Activated CD4-positive, alpha-beta T cell treated with anti-CD3 and anti-CD28 coated beads for 1 hour (primary cell): ENCODE measurements around the gene NAT10.

Experiments used
- DNase-seq: peaks from one replicate; pipeline ENCODE4 v3.0.0-alpha.2; 2020

Gene NAT10

DNA sequence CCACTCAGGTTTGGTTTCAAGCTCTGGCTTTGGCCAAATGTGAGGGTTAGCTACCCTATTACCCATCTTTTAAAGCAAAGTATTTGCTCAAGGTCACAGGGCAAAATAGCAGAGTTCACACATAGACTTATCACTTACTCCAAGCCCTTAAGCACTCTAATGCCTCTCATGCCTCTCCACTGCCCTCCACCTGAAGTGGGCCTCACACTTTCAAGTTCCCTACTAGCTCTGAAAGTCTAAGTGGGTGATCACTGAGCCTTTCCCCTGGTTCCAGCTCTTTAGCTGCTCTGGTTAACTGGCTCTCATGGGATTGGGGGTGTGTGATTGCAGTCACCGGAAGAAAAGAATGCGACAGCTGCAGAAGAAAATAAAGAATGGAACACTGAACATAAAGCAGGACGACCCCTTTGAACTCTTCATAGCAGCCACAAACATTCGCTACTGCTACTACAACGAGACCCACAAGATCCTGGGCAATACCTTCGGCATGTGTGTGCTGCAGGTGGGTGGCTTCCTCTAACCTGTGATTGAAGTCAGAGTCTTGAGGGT lies 6.4 kb downstream of the NAT10 start:
- DNase-seq, result no peak

DNA sequence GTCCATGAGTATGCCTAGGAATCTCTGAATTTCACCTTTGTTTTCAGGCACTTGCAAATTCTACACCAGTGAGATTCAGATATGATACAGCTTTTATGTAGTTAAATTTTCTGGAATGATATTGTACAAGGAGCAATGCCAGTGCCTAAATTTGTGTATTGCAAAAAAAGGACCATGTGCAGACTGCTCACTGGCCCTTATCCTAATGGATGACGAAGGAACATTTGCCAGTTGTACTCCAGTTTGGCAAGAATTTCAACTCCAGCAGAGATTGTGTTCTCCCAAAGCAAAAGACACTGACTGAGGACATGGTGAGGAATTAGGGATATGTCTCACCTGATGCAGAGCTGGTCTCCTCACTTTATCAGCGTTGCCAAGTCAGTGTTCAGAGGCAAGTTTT lies 8.6 kb downstream of the NAT10 start:
- DNase-seq, result no peak

DNA sequence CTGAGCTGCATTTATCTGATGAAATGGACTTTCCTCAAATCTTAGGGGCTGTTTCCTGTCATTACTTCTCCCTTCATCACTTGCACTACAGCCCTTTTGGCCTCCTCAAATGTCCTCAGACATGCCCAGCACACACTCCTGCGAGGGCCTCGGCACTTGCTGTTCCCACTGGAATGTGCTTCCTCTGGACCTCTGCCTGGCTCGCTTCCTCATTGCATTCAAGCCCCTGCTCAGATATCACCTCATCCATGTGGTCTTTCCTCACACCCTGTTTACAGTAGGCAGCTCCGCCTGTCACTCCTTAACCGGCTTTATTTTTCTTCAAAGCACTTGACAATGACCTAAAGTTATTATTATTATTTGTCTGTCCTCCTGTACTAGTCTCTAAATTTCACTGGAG lies 9.0 kb downstream of the NAT10 start:
- no peak for DNase-seq

DNA sequence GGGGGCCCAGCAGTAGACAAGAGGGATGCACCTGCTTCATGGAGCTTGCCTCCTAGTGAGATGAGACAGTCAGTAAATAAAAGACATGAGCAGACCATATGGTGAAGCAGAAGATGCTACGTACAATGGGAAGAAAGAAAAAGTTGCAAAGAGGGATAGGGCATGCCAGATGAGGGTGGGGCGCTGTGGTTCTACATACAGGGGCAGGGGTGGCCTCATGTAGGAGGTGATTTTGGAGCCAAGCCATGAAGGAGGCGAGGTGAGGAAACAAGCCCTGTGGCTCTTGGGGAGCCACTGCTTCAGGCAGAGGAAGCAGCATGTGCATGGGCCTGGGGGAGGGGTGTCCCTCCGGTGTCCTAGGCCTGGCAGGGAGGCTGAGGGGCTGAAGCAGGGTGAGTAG lies 15.2 kb downstream of the NAT10 start:
- DNase-seq, result no peak

DNA sequence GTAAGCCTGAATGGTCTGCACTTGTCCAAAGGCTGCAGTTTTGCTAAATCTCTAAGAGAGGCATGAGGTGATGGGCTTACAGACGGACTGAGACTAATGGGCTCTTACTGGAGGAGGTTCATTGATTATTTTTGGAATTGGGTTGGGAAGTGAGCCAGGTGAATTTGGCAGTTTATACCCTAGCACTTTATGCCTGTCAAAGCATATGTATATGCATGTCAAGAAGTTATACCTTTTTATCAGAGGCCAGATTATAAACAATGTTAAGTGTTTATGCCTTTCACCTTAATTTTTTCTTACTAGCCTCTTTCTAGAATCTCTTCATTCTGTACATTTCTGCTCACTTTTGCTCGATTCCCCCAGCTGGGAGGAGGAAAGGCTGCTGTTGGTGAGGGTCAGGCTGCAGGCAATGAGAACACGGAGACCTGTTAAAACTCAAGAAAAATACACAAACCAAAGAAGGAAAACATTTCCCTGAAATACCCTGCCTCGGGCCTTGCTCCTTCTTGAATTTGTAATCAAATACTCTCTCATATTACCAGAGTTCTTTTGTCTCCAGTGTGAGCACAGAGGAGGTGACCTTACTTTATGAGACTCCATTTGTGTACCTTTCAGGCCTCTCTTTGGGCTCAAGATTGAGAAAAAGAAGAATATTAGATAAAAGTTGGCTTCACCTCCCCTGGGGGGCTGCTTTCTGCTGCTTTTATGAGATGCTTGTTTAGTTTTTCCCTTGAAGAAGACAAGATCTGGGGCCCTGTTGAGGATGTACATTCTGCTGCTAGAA lies 19.6 kb downstream of the NAT10 start:
- no peak for DNase-seq

DNA sequence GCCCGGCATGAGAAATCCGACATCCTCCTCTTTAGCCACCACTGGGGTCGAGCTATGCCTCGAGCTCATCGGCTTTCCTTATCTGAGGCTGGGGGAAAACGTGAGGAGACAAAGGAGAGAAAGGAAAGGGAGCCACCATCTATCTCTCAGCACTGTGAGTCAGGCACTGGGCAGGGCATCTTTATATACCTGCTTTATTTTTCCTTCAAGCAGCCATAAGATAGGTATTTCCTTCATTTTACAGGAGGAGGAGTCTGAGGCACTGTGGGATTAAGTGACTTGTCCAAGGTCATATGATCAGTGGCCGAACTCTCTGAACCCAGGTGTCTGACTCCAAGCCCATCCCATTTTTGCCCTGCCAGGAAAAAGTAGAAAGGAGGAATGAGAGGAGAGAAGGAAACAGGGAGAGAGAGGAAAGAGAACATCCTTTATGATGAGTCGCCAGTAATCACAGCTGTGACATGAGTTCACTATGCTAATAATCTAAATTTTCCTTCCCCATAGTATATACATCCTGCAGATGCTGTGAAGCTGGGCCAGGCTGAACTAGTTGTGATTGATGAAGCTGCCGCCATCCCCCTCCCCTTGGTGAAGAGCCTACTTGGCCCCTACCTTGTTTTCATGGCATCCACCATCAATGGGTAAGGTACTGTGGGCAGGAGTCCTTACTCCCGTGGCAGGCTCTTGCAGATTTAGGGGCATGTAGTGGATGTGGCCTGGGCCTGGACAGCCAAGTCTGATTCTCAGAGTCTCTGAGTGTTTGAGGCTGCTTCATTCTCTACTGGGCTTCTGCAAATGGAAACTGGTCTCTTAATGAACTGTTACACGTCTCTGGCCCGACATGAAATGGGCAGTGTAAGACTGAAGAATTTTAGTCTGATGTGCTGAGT lies 21.8 kb downstream of the NAT10 start:
- no peak for DNase-seq

DNA sequence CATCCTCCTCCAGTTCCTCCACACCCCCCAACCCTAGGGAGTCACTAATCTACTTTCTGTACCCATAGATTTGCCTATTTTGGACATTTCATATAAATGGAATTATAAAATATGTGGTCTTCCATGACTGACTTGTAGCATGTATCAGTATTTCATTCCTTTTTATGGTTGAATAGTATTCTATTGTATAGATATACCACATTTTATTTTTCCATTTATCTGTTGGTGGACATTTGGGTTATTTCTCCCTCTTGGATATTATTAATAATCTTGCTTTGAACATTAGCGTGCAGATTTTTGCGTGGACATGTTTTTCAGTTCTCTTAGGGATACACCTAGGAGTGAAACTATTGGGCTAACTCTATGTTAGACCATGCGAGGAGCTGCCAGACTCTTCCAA lies 23.4 kb downstream of the NAT10 start:
- no peak for DNase-seq

DNA sequence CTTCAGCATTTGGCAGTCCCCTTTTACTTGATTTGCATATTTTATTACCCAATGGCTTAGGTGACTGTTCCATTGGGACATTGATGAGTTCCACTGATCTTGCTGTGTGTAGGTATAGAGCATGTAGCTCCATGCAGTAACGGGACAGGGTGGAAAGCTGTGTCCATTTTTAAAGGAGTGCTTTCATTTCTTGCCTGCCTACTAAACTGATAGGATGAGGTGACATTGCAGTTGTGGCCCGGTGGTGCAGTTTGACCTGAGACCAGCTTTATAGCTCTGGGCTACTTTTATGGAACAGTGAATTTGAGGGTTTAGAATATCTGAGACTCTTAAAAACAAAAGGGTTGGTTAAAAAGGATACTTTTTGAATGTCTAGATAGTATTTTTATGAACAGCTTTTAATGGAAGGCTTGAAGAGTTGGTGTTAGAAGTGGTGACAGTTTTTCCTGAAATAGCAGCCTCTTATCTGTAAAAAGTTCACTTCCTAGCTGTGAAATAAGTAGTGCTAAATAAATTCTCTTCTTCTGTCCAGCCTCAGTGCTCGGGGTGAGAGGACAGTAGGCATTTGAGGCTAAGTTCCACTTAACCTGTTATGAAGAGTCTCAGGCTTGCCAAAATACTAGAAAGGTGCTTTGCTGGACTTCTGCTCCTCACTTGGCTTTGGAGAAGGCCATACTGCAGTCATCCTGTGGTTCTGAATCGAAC lies 27.0 kb downstream of the NAT10 start:
- DNase-seq, result no peak

DNA sequence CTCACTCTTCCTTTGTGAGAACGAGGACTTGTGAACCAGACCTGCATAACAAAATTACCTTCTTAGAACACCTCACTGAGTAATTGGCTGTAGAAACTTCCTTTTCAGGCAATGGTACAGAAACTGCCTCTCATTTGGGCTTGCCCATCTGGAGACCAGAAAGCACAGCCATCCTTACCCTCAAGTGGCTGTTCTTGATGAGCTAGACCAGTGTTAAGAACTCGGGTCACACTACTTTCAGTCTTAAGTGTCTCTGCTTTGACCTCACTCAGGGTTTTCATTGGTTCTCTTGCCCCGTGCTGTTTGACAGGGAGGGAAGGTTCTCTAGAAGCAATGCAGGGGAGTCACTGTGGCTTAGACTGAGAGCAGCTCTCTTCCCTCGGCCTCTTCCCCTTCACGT lies 29.3 kb downstream of the NAT10 start:
- no peak for DNase-seq

DNA sequence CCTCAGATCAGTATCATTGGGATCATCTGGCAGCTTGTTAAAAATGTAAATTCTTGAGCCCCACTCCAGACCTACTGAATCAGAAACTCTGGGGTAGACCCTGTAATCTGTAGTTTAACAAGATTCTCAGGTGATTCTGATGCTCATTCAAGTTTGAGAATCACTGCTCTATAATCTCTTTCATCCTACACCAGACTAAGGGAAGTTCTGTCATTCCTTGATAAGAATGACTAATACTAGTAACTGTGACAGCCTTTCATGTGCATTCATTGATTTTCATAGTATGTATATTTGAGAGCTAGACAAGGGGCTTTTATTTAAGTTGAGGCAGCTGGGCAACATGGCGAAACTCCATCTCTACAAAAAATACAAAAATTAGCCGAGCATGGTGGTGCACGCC lies 30.0 kb downstream of the NAT10 start:
- no peak for DNase-seq

DNA sequence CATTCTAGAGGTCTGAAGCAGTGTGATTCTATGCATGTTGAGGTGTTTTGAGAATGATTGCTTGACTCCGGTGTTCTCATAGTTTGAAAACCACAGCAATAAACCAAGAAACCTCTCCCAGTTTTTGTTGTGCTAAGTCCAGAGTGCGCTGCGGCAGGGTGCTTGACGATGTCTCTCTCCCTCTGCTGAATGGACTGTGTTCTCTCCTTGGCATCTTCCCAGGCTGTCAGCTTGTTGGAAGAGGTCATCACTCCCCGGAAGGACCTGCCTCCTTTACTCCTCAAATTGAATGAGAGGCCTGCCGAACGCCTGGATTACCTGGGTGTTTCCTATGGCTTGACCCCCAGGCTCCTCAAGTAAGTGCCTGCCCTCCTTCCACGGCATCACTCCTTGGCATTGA lies 31.0 kb downstream of the NAT10 start:
- DNase-seq, result no peak

DNA sequence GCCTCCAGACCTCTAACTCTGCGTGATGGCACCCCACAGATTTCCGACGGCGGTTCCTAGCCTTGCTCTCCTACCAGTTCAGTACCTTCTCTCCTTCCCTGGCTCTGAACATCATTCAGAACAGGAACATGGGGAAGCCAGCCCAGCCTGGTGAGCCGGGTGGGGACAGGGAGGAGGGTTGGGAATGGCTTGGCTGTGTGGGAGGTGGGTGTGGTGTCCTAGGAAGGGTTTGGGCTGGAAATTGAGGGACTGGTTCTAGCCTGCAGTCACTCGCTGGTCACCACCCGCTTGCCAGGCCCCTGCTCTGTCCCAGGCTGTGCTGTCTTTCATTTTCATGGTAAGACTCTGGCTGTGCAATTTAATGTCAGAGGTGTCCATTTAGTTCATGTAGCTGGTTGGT lies 33.9 kb downstream of the NAT10 start:
- no peak for DNase-seq

DNA sequence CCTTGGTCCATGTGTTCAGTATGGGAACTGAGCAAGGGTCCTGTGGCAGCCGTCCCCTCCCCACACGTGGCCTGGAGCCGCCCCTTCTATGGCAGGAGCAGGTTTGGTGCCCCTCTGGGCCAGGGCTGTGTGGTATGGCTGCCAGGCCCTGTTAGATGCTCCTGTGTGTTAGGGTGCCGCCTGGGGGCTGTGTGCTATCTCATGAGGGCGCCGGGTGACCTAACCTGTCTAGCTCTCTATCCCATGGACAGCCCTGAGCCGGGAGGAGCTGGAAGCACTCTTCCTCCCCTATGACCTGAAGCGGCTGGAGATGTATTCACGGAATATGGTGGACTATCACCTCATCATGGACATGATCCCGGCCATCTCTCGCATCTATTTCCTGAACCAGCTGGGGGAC lies 34.7 kb downstream of the NAT10 start:
- no peak for DNase-seq

DNA sequence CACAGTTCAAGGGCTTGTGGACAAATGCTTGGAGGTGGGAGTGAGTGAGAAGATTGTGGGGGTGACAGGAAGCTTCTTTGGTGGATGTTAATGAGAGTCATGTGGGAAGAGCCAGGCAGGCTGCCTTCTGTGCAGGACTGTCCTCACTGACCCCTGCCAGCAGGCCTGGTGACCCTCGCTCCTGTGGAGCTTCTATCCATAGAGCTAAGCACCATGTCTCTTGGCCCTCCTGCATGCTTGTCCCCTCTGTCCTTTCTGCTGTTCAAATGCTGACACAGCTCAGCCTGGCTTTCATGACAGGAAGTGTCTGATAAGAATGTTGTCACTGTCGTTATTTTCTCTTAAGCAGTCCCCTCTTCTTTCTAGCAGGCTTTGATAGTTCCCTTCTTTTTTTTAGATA lies 37.6 kb downstream of the NAT10 start:
- no peak for DNase-seq

DNA sequence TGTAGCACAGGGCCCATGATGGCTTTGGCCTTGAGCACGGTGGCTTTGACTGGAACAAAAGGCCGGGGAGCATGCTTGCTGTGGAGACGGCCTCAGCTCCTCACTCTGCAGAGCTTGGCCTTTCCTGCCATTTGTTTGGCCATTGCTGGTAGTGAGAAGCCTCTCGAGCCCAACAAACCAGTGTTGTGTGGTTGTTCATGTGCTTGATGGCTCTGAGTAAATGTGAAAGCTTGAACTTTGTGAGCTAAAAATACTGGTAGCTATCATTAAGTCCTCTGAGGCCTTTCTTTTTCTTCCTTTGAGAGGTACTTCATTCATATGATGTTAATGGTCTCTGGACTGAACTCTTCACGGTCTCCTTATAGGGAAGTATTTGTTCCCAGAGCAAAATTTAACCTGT lies 39.6 kb downstream of the NAT10 start:
- DNase-seq, result no peak

DNA sequence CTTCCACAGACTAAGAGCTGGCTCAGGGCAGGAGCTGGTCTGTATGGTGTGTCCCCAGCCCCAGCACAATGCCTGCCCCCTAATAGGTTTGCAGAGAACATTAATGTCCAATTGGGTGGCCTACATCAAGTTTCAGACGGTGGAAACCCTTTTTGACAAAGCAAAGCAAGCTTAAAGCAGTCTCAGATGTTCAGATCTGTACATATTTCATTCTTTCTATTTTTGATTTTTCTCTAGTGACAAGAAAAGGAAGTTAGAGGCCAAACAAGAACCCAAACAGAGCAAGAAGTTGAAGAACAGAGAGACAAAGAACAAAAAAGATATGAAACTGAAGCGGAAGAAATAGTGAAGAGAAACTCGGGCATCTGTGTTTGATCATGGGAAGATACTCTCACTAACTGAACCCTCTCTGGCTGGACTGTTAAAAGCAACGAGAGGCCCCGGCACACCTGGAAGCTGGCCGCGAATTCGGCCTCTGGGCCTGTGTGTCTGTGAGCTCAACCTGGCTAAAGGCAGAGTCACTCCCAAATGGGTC lies 40.5 kb downstream of the NAT10 start:
- DNase-seq, result no peak

DNA sequence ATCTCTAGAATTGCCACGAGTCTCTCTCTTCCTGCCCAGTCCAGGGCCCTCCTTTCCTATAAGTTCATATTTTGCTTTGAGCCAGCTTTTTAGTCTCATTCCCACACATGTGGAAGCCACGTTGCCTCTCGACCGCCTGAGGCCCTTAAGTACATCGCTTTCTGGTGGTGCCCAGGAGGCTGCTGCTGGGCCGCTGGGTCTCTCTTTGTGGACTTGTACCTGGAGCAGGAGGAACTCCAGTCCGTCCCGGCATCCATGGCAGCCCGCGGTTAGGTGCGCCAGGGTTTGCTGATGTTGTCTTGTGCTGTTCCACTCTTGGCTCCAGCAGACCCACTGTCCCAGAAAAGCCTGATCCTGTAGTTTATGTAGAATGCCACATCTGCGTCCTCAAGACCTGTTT lies 41.0 kb downstream of the NAT10 start:
- no peak for DNase-seq

DNA sequence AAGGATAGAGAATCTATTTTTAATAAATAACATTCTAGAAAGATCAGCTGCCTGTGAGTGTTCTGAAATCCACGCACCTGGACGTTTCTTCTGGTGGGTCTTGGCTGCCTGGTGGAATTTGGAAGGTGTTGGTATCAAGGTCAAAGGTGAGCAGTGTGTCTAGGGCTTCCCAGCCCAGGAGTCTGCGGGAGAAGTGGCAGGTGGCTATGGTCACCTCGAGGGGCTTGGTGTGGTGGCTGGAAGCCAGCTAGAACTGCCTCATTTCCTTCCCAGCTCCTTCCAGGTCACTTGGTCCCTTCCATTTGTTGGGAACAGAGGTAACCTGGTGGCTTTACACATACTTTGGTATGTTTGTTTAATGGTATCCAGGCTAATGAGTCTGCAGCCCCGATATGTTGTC lies 41.4 kb downstream of the NAT10 start:
- DNase-seq, result no peak

DNA sequence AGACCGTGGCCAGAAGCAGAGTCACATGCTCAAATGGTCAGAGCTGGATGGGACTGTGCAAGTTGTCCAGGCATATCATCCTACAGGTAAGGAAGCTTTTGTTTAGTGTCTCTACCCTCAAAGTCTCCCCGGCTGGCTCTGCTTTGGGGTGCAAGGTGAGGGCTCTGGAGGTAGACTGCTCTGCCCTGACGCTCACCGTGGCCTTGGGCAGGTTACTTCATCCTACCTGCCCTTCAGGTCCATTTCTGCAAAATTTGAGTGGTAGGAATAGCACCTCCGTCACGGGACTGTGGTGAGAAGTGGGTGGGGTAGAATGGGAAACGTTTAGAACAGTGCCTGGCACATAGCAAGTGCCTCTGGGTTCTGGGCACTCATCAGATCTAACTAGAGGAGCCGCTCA lies 42.2 kb downstream of the NAT10 start:
- DNase-seq, result no peak

DNA sequence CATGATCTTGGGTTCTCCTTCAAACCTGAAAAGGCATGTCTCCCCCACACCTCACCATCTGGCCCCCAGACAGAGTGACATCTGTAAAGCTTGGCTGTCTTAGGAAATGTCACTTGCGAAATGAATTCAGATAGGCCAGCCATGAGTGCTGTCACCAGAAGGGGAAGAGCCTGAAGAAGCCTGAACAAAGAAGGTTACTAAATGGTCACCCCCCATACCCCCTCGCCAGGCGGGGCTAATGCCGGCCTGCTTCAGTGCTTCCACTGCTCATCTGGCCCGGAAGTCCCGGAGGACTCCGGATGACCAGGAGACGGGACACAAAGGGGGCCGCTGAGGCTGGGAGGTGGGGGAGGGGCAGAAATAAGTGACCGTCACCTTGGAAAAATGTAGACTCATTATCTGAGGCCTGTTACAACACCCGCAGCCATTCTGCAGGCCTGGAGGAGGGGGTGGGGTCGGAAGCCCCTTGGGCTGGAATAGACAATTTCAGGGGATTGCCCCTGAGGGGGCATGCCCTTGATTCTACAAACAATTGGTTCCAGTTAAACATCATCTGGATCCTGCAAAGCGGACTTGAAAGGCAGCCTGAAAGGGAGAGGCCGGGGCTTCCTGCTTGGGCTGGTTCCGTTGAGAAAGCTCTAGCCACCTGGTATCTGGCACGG lies 43.2 kb downstream of the NAT10 start:
- DNase-seq, result no peak

DNA sequence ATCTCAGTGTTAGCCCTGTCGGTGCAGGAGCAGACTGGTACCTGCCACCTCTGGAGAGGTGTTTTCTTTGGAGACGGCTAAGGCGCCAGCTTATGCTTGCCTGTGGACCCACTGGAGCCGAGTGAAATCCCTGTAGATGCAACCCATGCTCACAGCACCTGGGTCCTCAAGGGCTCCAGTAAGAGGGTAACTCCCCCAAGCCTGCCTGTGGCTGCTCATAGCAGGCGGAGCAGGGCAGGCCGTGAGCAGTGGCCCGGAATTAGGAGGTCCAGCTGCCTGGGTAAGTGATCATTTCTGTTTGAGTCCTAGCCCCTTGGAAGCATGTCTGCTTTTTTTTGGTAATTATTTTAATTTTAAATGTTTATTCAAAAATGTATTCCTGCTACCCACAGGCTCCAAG lies 43.8 kb downstream of the NAT10 start:
- DNase-seq, result no peak

DNA sequence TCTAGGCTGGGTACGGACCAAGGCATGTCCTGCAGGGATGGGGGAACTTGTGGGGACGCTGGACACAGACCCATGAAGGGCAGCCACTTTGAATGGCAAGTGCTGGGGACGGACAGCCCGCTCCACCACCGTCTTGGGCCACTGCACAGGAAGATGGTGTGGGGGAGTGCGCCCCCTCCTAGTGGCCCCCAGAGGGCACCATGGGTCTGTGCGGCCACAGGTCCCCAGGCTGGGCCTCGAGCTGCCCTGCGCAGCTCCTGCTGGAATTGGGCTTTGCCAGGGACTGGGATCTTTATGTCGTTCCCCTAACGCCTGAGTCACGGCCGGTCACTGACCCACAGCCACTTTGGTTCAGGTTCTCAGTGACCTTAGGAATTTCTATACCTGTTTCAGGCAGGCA lies 44.4 kb downstream of the NAT10 start:
- DNase-seq, result no peak
